GM12891 (cell line): ENCODE results near the gene NPHP1.

ENCODE experiments used
- POLR2A ChIP-seq: IDR thresholded peaks from 2 replicates; pipeline ENCODE4 v1.6.1; 2011; ENCODE audit warnings: low read depth, low read length, control low read depth
- POLR2AphosphoS5 ChIP-seq: IDR thresholded peaks from 2 replicates; pipeline ENCODE4 v1.6.1; 2011; ENCODE audit warnings: low read depth, low read length, control low read depth

GRCh38 chr2:110143982-110144381 lies 60.8 kb downstream of the NPHP1 start:
- TF ChIP-seq POLR2A, result no peak
- TF ChIP-seq POLR2AphosphoS5, result no peak
